Liver (tissue), 9 donors: ENCODE data around the gene NNT. TPM values are rescaled to one million over a fixed set of nuclear protein-coding genes. Genes with fewer than 3 reads are reported as not detected.

Experiments used
- DNase-seq: peaks from one replicate; pipeline ENCODE4 v3.0.0-alpha.2; 2017; ENCODE audit warnings: low spot score
- H3K27ac ChIP-seq, 2 donors: one replicate each; pipeline ENCODE4 v1.7.0; 2013; ENCODE audit warnings: inconsistent platforms in 2 of 2, low read length in 2 of 2, control low read depth in 1 of 2, low read depth in 1 of 2, mild to moderate bottlenecking in 1 of 2
- H3K27me3 ChIP-seq, 4 donors: one replicate each; pipeline versions ENCODE4 v1.6.1 to v1.7.0; 2013; ENCODE audit warnings: low read length in 3 of 4, inconsistent platforms in 1 of 4, mild to moderate bottlenecking in 1 of 4, moderate library complexity in 1 of 4; ENCODE audit not compliant: control insufficient read depth in 4 of 4, insufficient read depth in 4 of 4
- H3K36me3 ChIP-seq, 4 donors: one replicate each; pipeline versions ENCODE4 v1.6.1 to v1.7.0; 2013; ENCODE audit warnings: low read length in 3 of 4, mild to moderate bottlenecking in 3 of 4, low read depth in 1 of 4, moderate library complexity in 1 of 4; ENCODE audit not compliant: control insufficient read depth in 4 of 4, insufficient read depth in 3 of 4
- H3K4me1 ChIP-seq, 4 donors: one replicate each; pipeline versions ENCODE4 v1.6.1 to v1.7.0; 2013; ENCODE audit warnings: low read length in 3 of 4, mild to moderate bottlenecking in 3 of 4, moderate library complexity in 1 of 4; ENCODE audit not compliant: control insufficient read depth in 4 of 4, insufficient read depth in 4 of 4
- H3K4me3 ChIP-seq, 3 donors: one replicate each; pipeline versions ENCODE4 v1.6.1 to v1.7.0; 2013; ENCODE audit warnings: low read length in 3 of 3, control low read depth in 1 of 3, low read depth in 1 of 3, mild to moderate bottlenecking in 1 of 3
- H3K9ac ChIP-seq, 2 donors: one replicate each; pipeline ENCODE4 v1.7.0; 2013; ENCODE audit warnings: low read length in 2 of 2, mild to moderate bottlenecking in 2 of 2, moderate library complexity in 2 of 2, control low read depth in 1 of 2, low read depth in 1 of 2
- H3K9me3 ChIP-seq, 4 donors: one replicate each; pipeline versions ENCODE4 v1.6.1 to v1.7.0; 2013; ENCODE audit warnings: low read length in 3 of 4; ENCODE audit not compliant: control insufficient read depth in 4 of 4
- EGR1 ChIP-seq, 2 donors: IDR thresholded peaks; 2 replicates each; pipeline ENCODE4 v1.6.1; 2016 to 2018; ENCODE audit warnings: antibody characterized with exemption in 2 of 2, low read depth in 2 of 2
- FOXA1 ChIP-seq: IDR thresholded peaks from 2 replicates; pipeline ENCODE4 v1.6.1; 2016; ENCODE audit warnings: antibody characterized with exemption
- FOXA2 ChIP-seq: IDR thresholded peaks from 2 replicates; pipeline ENCODE4 v1.6.1; 2016; ENCODE audit warnings: antibody characterized with exemption
- GABPA ChIP-seq, 2 donors: IDR thresholded peaks in 1 of 2; conservative IDR thresholded peaks in 1 of 2; 2 replicates each; pipeline ENCODE4 v1.6.1; 2016; ENCODE audit warnings: antibody characterized with exemption in 2 of 2, mild to moderate bottlenecking in 1 of 2, moderate library complexity in 1 of 2
- HNF4A ChIP-seq, 2 donors: conservative IDR thresholded peaks; 2 replicates each; pipeline ENCODE4 v1.6.1; 2016; ENCODE audit warnings: antibody characterized with exemption in 2 of 2, mild to moderate bottlenecking in 2 of 2
- HNF4G ChIP-seq: IDR thresholded peaks from 2 replicates; pipeline ENCODE4 v1.6.1; 2016; ENCODE audit warnings: antibody characterized with exemption
- JUND ChIP-seq, 2 donors: IDR thresholded peaks; 2 replicates each; pipeline ENCODE4 v1.6.1; 2016; ENCODE audit warnings: antibody characterized with exemption in 2 of 2
- NR2F2 ChIP-seq: IDR thresholded peaks from 2 replicates; pipeline ENCODE4 v1.6.1; 2016; ENCODE audit warnings: antibody characterized with exemption
- RAD21 ChIP-seq, 2 donors: IDR thresholded peaks; 2 replicates each; pipeline ENCODE4 v1.6.1; 2016; ENCODE audit warnings: antibody characterized with exemption in 2 of 2, mild to moderate bottlenecking in 2 of 2
- RXRA ChIP-seq, 2 donors: IDR thresholded peaks; 2 replicates each; pipeline ENCODE4 v1.6.1; 2017 to 2018; ENCODE audit warnings: antibody characterized with exemption in 2 of 2, mild to moderate bottlenecking in 1 of 2
- TAF1 ChIP-seq: conservative IDR thresholded peaks from 2 replicates; pipeline ENCODE4 v1.6.1; 2016; ENCODE audit warnings: antibody characterized with exemption, mild to moderate bottlenecking
- YY1 ChIP-seq: IDR thresholded peaks from 2 replicates; pipeline ENCODE4 v1.6.1; 2016; ENCODE audit warnings: antibody characterized with exemption, mild to moderate bottlenecking
- WGBS: extraction: QIAGEN DNeasy Blood & Tissue Kit; methylation state at CpG from one replicate; pipeline ENCODE4 v1.1.7; 2013; 5-methylcytosine and 5-hydroxymethylcytosine counted together
- polyA plus RNA-seq, 2 donors: library from polyadenylated mRNA; stranded (reverse) in 1 of 2; unstranded in 1 of 2; fragments of 200-250 nt in 1 of 2; fragments of >200 nt in 1 of 2; fragmentation: Nextera tagmentation in 1 of 2; extraction: Ambion mirVana in 1 of 2; gene quantifications; one replicate each; pipeline versions ENCODE4 v1.2.1 to v1.2.3, GENCODE V29; 2013 to 2015
- total RNA-seq, 2 donors: library from RNA; depleted of rRNA; stranded (reverse); fragments of >200 nt; gene quantifications; one replicate each; pipeline ENCODE4 v1.2.3, GENCODE V29; 2014
- TF ChIP-seq, protein P1 (sequence below): IDR thresholded peaks from 2 replicates; pipeline ENCODE4 v1.6.1; 2016; ENCODE audit warnings: antibody characterized with exemption
- TF ChIP-seq, protein P2 (sequence below): IDR thresholded peaks from 2 replicates; pipeline ENCODE4 v1.6.1; 2016; ENCODE audit warnings: antibody characterized with exemption
- TF ChIP-seq, protein P3 (sequence below): IDR thresholded peaks from 2 replicates; pipeline ENCODE4 v1.6.1; 2016; ENCODE audit warnings: antibody characterized with exemption, mild to moderate bottlenecking
- TF ChIP-seq, protein P4 (sequence below): IDR thresholded peaks from 2 replicates; pipeline ENCODE4 v1.6.1; 2016; ENCODE audit warnings: antibody characterized with exemption
- TF ChIP-seq, protein P5 (sequence below): fragments of 150-350 bp; IDR thresholded peaks from 2 replicates; pipeline ENCODE4 v1.5.1; 2017; ENCODE audit warnings: improper control_type of control experiment, low read depth, low read length; ENCODE audit not compliant: missing input control
- donor health status: healthy.
- donor health status: healthy.
- donor health status: healthy.
- donor health status: healthy.
- donor health status: healthy.

NNT gene
- total and polyA plus RNA-seq, 4 donors, result 45.4 to 154 (median 89.2) TPM

DNA sequence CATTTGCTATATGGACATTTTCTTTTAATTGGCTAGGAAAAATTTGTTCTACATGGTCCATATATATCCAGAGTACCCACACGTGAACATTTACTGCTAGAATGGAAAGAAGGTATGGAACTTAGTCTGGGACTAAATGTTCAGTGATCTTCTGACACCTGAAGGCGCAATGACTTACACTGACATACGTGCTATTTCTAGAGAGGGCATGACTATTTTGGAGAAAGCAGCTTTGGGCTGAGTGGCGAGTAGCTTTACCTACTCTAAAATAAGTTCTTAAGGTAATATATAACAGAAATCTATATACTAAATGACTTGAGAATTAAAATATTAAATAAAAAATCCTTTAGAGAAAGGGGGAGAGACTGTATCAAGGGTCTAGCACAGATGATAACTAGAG lies 10.4 kb downstream of the NNT start:
- H3K9me3 ChIP-seq, result no peaks in the 10 kb centered on the region
- H3K4me3 ChIP-seq, result no peak overlapping the region
- DNase-seq, result no peak
- no peak overlapping the region for H3K27ac ChIP-seq
- H3K4me1 ChIP-seq, result peaks cover 0 to 36% (median 17%) of the 10 kb centered on the region in 4 donors
- WGBS, result 99% methylated on average over 4 of the region's 4 CpGs
- no peaks in the 10 kb centered on the region for H3K27me3 ChIP-seq
- H3K36me3 ChIP-seq, result peaks cover 2 to 26% (median 25%) of the 10 kb centered on the region in 4 donors
- TF ChIP-seq RAD21 (IDR thresholded peaks at IDR 0.05) (no peak), FOXA2 (no peak), EGR1 (IDR thresholded peaks at IDR 0.05; ENCODE audit: low read depth in 2 of 2) (no peak), NR2F2 (no peak), HNF4A (conservative IDR thresholded peaks at IDR 0.05) (no peak), YY1 (no peak), HNF4G (no peak), RXRA (IDR thresholded peaks at IDR 0.05) (no peak), FOXA1 (no peak), TAF1 (no peak)
- TF ChIP-seq, protein P1, sequence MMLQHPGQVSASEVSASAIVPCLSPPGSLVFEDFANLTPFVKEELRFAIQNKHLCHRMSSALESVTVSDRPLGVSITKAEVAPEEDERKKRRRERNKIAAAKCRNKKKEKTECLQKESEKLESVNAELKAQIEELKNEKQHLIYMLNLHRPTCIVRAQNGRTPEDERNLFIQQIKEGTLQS, result no peak
- TF ChIP-seq, protein P2, sequence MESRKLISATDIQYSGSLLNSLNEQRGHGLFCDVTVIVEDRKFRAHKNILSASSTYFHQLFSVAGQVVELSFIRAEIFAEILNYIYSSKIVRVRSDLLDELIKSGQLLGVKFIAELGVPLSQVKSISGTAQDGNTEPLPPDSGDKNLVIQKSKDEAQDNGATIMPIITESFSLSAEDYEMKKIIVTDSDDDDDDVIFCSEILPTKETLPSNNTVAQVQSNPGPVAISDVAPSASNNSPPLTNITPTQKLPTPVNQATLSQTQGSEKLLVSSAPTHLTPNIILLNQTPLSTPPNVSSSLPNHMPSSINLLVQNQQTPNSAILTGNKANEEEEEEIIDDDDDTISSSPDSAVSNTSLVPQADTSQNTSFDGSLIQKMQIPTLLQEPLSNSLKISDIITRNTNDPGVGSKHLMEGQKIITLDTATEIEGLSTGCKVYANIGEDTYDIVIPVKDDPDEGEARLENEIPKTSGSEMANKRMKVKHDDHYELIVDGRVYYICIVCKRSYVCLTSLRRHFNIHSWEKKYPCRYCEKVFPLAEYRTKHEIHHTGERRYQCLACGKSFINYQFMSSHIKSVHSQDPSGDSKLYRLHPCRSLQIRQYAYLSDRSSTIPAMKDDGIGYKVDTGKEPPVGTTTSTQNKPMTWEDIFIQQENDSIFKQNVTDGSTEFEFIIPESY, result no peak
- TF ChIP-seq, protein P3, sequence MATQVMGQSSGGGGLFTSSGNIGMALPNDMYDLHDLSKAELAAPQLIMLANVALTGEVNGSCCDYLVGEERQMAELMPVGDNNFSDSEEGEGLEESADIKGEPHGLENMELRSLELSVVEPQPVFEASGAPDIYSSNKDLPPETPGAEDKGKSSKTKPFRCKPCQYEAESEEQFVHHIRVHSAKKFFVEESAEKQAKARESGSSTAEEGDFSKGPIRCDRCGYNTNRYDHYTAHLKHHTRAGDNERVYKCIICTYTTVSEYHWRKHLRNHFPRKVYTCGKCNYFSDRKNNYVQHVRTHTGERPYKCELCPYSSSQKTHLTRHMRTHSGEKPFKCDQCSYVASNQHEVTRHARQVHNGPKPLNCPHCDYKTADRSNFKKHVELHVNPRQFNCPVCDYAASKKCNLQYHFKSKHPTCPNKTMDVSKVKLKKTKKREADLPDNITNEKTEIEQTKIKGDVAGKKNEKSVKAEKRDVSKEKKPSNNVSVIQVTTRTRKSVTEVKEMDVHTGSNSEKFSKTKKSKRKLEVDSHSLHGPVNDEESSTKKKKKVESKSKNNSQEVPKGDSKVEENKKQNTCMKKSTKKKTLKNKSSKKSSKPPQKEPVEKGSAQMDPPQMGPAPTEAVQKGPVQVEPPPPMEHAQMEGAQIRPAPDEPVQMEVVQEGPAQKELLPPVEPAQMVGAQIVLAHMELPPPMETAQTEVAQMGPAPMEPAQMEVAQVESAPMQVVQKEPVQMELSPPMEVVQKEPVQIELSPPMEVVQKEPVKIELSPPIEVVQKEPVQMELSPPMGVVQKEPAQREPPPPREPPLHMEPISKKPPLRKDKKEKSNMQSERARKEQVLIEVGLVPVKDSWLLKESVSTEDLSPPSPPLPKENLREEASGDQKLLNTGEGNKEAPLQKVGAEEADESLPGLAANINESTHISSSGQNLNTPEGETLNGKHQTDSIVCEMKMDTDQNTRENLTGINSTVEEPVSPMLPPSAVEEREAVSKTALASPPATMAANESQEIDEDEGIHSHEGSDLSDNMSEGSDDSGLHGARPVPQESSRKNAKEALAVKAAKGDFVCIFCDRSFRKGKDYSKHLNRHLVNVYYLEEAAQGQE, result no peak
- TF ChIP-seq, protein P4, sequence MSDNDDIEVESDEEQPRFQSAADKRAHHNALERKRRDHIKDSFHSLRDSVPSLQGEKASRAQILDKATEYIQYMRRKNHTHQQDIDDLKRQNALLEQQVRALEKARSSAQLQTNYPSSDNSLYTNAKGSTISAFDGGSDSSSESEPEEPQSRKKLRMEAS, result no peak
- no peak overlapping the region for H3K9ac ChIP-seq

DNA sequence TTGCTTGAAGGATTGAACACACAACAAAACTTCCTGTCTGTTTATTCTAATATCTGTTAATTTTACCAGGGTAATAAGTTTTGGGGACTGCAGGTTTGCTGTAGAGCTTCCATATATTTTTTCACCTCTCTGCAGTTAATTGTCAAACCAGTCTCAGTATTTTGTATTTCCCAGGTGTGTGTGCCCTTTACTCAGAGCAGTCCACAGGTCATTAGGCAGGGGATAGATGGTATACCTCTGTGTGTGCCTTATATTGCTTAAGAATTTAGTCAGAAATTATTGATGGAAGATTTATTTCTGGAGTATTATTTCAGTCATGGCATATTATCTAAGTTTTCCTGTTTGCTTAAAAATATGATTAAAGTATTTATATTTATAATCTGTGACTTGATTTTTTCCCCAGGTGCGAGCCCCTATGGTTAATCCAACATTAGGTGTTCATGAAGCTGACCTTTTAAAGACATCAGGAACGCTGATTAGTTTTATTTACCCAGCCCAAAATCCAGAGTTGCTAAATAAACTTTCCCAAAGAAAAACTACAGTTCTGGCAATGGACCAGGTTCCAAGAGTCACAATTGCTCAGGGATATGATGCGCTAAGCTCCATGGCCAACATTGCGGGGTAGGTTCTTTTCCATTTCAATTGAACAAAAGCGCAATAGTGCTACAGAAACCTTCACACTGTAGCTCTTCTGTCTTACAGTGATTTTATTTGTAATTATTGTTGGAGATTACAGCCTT lies 12.6 kb downstream of the NNT start:
- no peak for DNase-seq
- WGBS, result 44% methylated on average over 5 of the region's 5 CpGs
- no peak overlapping the region for H3K4me3 ChIP-seq
- H3K4me1 ChIP-seq, result peaks cover 9 to 51% (median 23%) of the 10 kb centered on the region in 4 donors
- no peaks in the 10 kb centered on the region for H3K27me3 ChIP-seq
- no peaks in the 10 kb centered on the region for H3K9me3 ChIP-seq
- H3K36me3 ChIP-seq, result peaks cover 2 to 18% (median 14%) of the 10 kb centered on the region in 4 donors
- H3K27ac ChIP-seq, result peak overlapping the region; percentile 71 to 79
- H3K9ac ChIP-seq, result peak overlapping the region in 1 of 2 donors; percentile 58
- TF ChIP-seq NR2F2 (peak; percentile 34), FOXA2 (peak; percentile 65), FOXA1 (peak; percentile 12), GABPA (IDR thresholded peaks at IDR 0.05 in 1 of 2, conservative IDR thresholded peaks at IDR 0.05 in 1 of 2) (peak in 1 of 2 donors; percentile 39), YY1 (peak; percentile 84), RAD21 (IDR thresholded peaks at IDR 0.05) (peak; percentile 8 to 28), HNF4A (conservative IDR thresholded peaks at IDR 0.05) (peak; percentile 77 to 81), JUND (IDR thresholded peaks at IDR 0.05) (peak; percentile 34 to 72), HNF4G (peak; percentile 40)
- TF ChIP-seq, protein P4, result no peak
- TF ChIP-seq, protein P3, result peak; percentile 56
- TF ChIP-seq, protein P1, result no peak
- TF ChIP-seq, protein P5, sequence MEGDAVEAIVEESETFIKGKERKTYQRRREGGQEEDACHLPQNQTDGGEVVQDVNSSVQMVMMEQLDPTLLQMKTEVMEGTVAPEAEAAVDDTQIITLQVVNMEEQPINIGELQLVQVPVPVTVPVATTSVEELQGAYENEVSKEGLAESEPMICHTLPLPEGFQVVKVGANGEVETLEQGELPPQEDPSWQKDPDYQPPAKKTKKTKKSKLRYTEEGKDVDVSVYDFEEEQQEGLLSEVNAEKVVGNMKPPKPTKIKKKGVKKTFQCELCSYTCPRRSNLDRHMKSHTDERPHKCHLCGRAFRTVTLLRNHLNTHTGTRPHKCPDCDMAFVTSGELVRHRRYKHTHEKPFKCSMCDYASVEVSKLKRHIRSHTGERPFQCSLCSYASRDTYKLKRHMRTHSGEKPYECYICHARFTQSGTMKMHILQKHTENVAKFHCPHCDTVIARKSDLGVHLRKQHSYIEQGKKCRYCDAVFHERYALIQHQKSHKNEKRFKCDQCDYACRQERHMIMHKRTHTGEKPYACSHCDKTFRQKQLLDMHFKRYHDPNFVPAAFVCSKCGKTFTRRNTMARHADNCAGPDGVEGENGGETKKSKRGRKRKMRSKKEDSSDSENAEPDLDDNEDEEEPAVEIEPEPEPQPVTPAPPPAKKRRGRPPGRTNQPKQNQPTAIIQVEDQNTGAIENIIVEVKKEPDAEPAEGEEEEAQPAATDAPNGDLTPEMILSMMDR, result no peak
